Stimulated activated CD4-positive, alpha-beta T cell treated with anti-CD3 and anti-CD28 coated beads, Interleukin-2, amount 100 ng/mL, for 48 hours (primary cell): ENCODE measurements around the gene GNB1.
A peak's percentile ranks its signal among the peaks of the same experiment; 100 is the strongest.
"Not testable (repeated sequence)": the region's sequence is repeated elsewhere in the genome, so short reads cannot be mapped to it uniquely, and the experiment has no call there.

Source experiments
- DNase-seq, 2 donors: peaks; one replicate each; pipeline ENCODE4 v3.0.0-alpha.2; 2020

GNB1 gene

GRCh38 chr1:1889847-1890505 lies 911 bp downstream of the GNB1 start:
- DNase-seq = peak; percentile 21 to 38

DNA sequence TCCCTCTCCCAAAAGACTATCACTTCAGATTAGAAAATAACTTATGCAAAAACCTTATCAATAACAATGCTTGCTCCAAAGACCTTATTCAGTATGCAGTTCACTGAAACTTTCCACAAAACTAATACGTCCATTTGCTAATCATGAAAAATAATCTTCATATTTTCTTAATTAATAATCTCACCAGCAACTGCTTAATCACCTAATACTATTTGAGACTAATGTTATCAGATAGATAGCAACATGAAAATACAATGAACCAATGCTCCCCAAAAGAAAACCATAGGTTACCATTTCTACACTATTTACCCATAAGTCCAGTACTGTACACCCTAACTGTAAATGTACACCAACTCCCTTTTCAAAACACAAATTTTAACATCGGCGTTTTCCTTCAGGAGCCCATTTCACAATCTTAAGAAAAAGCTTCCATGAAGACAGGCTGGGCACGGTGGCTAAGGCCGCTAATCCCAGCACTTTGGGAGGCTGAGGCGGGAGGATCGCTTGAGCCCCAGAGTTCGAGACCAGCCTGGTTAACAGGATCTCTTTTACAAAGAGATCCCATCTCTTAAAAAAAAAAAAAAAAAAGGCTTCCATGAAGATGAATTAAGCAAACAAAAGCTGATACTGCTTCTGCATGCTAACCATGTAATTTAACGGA lies 1.7 kb downstream of the GNB1 start:
- DNase-seq = no peak

- not testable (repeated sequence) for DNase-seq
These were observed 7.0 kb downstream of the GNB1 start for GRCh38 chr1:1883890-1884289.

DNA sequence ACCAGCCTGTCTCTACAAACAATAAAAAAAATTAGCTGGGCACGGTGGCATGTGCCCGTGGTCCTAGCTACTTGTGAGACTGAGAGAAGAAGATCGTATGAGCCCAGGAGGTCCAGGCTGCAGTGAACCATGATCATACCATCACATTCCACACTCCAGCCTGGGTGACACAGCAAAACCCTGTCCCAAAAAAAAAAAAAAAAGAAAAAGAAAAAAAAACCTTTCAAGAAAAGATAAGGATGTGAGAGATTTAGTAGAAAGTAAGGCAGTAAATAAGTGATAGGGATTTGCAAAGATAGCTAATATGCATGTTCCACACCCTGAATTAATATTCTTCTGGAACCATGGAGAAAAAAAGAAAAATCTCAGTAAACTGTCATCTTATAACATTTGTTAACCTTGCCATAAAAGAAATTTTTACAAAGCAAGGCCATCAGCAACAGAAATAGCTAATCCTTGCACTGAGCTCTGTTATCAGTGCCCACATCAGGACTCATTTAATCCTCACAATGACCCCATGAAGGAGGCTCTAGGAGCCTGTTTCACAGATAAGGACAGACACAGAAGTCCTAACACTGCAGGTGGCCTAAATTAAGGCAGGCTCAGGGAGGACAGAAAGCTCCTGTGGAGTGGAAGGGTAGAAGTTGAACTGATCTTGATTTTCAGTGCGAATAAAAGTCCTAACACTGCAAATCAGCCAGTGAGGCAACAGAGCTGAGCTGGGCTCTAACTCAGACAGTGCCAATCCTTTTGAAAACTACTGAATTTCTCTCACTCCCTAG lies 7.6 kb downstream of the GNB1 start:
- DNase-seq = no peak

DNA sequence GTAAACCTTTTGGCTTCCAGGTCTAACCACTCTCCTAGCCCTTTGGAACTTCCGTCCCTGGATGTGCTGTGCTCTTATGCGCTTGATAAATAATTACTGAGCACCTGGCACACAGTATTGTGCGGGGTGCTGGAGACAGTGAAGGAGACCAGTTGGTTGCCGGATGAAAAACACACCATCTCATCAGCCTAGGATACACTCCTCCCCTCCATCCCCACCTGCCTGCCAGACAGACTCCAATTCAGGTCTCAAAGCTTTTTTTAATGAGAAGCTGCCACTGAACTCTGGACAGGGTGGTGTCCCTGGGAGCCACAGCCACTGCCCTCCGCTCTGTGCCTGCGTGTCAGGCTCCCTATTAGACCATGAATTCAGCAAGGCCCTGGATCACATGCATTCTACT lies 9.2 kb downstream of the GNB1 start:
- DNase-seq = no peak

- DNase-seq = no peak
These were observed 10.1 kb downstream of the GNB1 start for GRCh38 chr1:1880617-1881312.

GRCh38 chr1:1879942-1880341 lies 10.9 kb downstream of the GNB1 start:
- DNase-seq = no peak

DNA sequence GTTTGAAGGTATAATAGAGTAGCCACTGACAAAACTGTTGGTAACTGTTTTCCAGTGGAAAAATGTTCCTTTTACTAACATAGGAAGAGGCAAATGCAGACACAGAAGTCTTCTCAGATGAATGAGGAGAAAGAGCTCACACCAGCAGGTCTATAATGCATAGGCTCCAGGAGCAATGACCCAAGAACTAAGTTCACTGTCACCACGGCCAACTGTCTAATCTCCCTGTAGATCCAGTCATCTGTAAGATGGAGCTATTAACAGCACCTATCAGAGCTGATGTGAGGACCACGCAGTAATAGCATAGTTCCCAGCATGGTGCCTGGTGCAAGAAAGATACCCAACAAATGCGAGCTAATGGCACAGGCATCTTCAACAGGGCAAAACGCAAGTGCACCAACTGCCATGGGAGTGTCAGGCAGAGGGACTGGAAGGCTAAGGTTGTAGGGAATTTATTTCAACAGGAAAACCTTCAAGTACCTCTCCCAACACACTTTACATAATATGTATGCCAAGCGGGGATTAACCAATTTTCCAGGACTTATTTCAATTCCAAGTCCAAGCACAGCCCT lies 12.9 kb downstream of the GNB1 start:
- DNase-seq = no peak

GRCh38 chr1:1876335-1876930 lies 14.5 kb downstream of the GNB1 start:
- DNase-seq = no peak

DNA sequence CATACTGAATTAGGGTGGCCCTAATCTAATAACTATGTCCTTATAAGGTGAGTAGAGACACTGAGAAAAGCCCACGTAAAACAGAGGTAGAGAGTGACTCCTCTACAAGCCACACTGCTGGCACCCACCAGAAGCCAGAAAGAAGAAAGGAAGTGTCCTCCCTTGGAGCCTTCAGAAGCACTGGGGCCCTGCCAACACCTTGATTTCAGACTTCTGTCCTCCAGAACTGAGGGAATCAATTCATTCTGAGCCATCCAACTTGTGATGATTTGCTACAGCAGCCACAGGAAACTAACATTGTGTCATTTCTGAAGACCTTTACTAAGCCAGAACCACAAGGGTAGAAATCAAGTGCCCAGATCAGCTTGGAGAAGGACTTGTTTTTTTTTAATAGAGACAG lies 15.0 kb downstream of the GNB1 start:
- DNase-seq = peak in 1 of 2 donors; percentile 26

DNA sequence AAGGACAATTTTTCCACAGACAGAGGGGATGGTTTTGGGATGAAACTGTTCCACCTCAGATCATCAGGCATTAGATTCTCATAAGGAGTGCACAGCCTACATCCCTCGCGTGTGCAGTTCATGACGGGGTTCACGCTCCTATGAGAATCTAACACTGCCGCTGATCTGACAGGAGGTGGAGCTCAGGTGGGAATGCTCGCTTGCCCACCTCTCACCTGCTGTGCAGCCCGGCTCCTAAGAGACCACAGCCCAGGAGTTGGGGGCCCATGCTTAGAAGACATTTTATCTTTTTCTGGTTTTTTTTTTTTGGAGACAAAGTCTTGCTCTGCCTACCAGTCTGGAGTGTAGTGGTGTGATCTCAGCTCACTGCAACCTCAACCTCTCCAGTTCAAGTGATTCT lies 16.0 kb downstream of the GNB1 start:
- DNase-seq = no peak

DNA sequence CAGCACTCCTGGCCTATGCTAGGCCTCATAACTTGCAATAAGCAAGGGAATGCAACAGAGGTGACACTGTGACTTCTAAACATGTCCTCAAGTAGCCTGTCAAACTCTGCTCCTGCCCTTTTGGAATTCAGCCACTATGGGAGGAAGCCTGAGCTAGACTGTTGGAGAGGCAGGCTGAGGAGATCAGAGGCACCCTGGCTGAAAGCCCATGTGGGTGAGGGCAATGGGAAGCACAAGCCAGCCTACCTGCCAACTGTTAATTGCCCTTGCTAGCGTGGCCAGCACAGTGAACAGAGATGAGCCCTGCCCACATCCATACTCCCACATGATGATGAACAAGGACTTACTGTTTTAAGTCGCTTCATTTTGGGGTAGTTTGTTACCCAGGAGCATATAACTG lies 17.7 kb downstream of the GNB1 start:
- DNase-seq = no peak

- DNase-seq = no peak
These were observed 18.4 kb downstream of the GNB1 start for GRCh38 chr1:1872329-1872994.

GRCh38 chr1:1869469-1869868 lies 21.4 kb downstream of the GNB1 start:
- DNase-seq = no peak

GRCh38 chr1:1867164-1867563 lies 23.7 kb downstream of the GNB1 start:
- no peak for DNase-seq

DNA sequence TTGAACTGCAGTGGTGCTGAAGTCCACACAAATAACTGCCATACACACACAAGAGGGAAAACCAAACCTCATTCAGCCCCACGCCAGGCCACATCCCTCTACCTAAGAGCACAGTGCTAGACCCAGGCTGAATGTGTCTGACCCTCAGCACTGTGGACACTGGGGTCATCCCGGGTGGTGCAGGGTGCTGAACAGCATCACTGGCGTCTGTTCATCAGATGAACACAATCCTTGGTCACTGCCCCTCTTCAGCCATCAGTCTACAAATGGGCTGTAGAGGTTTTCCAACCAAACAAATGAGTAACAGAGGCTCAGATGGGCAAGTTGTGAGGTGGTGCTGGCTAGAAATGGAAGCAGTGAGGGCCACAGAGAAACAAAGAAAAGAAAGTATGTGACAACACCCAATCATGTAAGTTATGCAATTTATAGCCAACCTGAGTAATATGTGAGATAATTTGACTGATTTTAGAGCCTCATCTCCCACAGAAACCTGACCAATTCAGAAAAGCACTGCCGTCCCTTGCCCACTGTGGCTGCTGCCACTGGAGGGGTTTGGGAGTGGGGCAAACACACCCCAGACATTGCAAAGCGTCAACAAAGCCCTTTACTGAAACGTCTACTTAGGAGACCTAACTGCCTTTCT lies 27.9 kb downstream of the GNB1 start:
- DNase-seq = no peak

DNA sequence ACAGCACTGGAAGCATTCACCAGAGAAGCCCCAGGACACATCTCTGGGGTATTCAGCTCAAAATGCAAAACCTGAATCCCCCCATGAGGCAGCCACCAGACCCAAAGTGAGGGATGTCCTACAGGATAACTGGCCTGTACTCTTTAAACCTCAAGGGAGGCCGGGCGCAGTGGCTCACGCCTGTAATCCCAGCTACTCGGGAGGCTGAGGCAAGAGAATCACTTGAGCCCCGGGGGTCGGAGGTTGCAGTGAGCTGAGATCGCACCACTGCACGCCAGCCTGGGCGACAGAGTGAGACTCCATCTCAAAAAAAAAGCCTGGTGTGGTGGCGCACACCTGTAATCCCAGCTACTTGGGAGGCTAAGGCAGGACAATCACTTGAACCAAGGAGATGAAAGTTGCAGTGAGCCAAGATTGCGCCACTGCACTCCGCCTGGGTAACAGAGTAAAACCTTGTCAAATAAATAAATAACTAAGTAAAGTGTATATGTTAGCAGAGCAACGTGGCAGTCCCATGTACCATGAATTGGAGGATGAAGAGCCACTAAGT lies 29.1 kb downstream of the GNB1 start:
- DNase-seq = not testable (repeated sequence)

- DNase-seq = no peak
These were observed 29.6 kb downstream of the GNB1 start for GRCh38 chr1:1861339-1861730.

DNA sequence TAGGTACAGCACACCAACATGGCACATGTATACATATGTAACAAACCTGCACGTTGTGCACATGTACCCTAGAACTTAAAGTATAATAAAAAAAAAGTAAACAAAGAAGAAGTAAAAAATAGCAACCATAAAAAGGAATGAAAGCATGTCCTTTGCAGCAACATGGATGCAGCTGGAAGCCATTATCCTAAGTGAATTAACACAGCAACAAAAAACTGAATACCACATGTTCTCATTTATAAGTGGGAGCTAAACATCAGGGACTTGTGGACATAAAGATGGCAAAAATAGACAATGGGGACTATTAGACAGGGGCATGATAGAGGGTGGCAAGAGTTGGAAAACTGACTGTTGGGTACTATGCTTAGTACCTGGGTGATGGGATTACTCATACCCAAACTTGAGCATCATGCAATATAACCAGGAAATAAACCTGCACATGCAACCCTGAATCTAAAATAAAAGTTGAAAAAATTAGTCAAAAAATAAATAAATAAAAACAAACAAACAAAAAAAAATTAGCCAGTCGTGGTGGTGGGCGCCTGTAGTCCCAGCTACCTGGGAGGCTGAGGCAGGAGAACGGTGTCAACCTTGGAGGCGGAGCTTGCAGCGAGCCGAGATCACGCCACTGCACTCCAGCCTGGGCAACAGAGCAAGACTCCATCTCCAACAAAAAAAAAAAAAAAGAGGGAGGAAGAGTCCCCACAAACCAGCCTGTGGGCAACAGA lies 30.8 kb downstream of the GNB1 start:
- not testable (repeated sequence) for DNase-seq

GRCh38 chr1:1858382-1859086 lies 32.4 kb downstream of the GNB1 start:
- DNase-seq = no peak
